ENCODE results near the gene OSBPL1A. TPM values are rescaled to one million over a fixed set of nuclear protein-coding genes. Genes with fewer than 3 reads are reported as not detected.

OSBPL1A gene
- total RNA-seq, 2 donors from 2014 or later = 29.7 to 36.9 TPM

GRCh38 chr18:24187689-24188088, 209.9 kb downstream of the OSBPL1A start:
- Histone ChIP-seq H3K36me3 (ENCODE audit: control insufficient read depth, insufficient read depth, low read length) (no peaks in the 10 kb centered on the region), H3K4me3 (ENCODE audit: low read length) (no peak overlapping the region), H3K9me3 (ENCODE audit: control insufficient read depth, low read length) (no peaks in the 10 kb centered on the region), H3K9ac (ENCODE audit: extremely low read depth, low read length, poor library complexity, severe bottlenecking) (no peak overlapping the region), H3K4me1 (ENCODE audit: control insufficient read depth, insufficient read depth, low read length) (peaks cover 3% of the 10 kb centered on the region), H3K27me3 (ENCODE audit: control insufficient read depth, insufficient read depth, low read length, poor library complexity, severe bottlenecking) (peaks cover 4% of the 10 kb centered on the region), H3K27ac (ENCODE audit: low read depth, low read length) (no peak overlapping the region)
- H3K9me3 Mint-ChIP-seq = no peaks in the 10 kb centered on the region
- no peak overlapping the region for H3K27ac Mint-ChIP-seq
- WGBS, 2 experiments (ENCODE audit: insufficient coverage in 1 of 2, insufficient read length in 1 of 2) = 80 to 93% methylated on average over 1 of the region's 1 CpG
- peaks cover 4% of the 10 kb centered on the region for H3K36me3 Mint-ChIP-seq (ENCODE audit: low read depth)
- no peak for DNase-seq
- no peak overlapping the region for H3K4me3 Mint-ChIP-seq
- H3K4me1 Mint-ChIP-seq = peaks cover 16% of the 10 kb centered on the region
- H3K27me3 Mint-ChIP-seq (ENCODE audit: insufficient read depth) = no peaks in the 10 kb centered on the region
- TF ChIP-seq CTCF (conservative IDR thresholded peaks at IDR 0.05) = no peak

- no peak overlapping the region for H3K4me3 Mint-ChIP-seq
- 90 to 92% methylated on average over 2 to 3 of the region's 5 CpGs for WGBS, 2 experiments (ENCODE audit: insufficient coverage in 1 of 2, insufficient read length in 1 of 2)
- H3K36me3 ChIP-seq (ENCODE audit: control insufficient read depth, insufficient read depth, low read length) = no peaks in the 10 kb centered on the region
- no peak overlapping the region for H3K4me3 ChIP-seq (ENCODE audit: low read length)
- H3K9me3 ChIP-seq (ENCODE audit: control insufficient read depth, low read length) = no peaks in the 10 kb centered on the region
- no peak for DNase-seq
- peaks cover 4% of the 10 kb centered on the region for H3K36me3 Mint-ChIP-seq (ENCODE audit: low read depth)
- no peaks in the 10 kb centered on the region for H3K9me3 Mint-ChIP-seq
- peaks cover 2% of the 10 kb centered on the region for H3K27me3 Mint-ChIP-seq (ENCODE audit: insufficient read depth)
- H3K27me3 ChIP-seq (ENCODE audit: control insufficient read depth, insufficient read depth, low read length, poor library complexity, severe bottlenecking) = peaks cover 10% of the 10 kb centered on the region
- H3K4me1 Mint-ChIP-seq = peaks cover 10% of the 10 kb centered on the region
- no peak overlapping the region for H3K9ac ChIP-seq (ENCODE audit: extremely low read depth, low read length, poor library complexity, severe bottlenecking)
- H3K27ac ChIP-seq (ENCODE audit: low read depth, low read length) = no peak overlapping the region
- TF ChIP-seq CTCF (conservative IDR thresholded peaks at IDR 0.05) = no peak
- peaks cover 3% of the 10 kb centered on the region for H3K4me1 ChIP-seq (ENCODE audit: control insufficient read depth, insufficient read depth, low read length)
- no peak overlapping the region for H3K27ac Mint-ChIP-seq
Measured at GRCh38 chr18:24187049-24187448, 210.6 kb downstream of the OSBPL1A start.

GRCh38 chr18:24185805-24186204, 211.8 kb downstream of the OSBPL1A start:
- no peak for TF ChIP-seq CTCF (conservative IDR thresholded peaks at IDR 0.05)
- H3K27me3 Mint-ChIP-seq (ENCODE audit: insufficient read depth) = peaks cover 6% of the 10 kb centered on the region
- H3K36me3 Mint-ChIP-seq (ENCODE audit: low read depth) = peaks cover 7% of the 10 kb centered on the region
- H3K9me3 Mint-ChIP-seq = no peaks in the 10 kb centered on the region
- Histone ChIP-seq H3K9me3 (ENCODE audit: control insufficient read depth, low read length) (no peaks in the 10 kb centered on the region), H3K27ac (ENCODE audit: low read depth, low read length) (no peak overlapping the region), H3K4me3 (ENCODE audit: low read length) (no peak overlapping the region), H3K36me3 (ENCODE audit: control insufficient read depth, insufficient read depth, low read length) (no peaks in the 10 kb centered on the region), H3K9ac (ENCODE audit: extremely low read depth, low read length, poor library complexity, severe bottlenecking) (no peak overlapping the region), H3K4me1 (ENCODE audit: control insufficient read depth, insufficient read depth, low read length) (peaks cover 7% of the 10 kb centered on the region), H3K27me3 (ENCODE audit: control insufficient read depth, insufficient read depth, low read length, poor library complexity, severe bottlenecking) (peaks cover 11% of the 10 kb centered on the region)
- H3K4me3 Mint-ChIP-seq = no peak overlapping the region
- H3K4me1 Mint-ChIP-seq = peaks cover 17% of the 10 kb centered on the region
- DNase-seq = no peak
- WGBS, 2 experiments (ENCODE audit: insufficient coverage in 1 of 2, insufficient read length in 1 of 2) = 89% methylated on average over 6 to 7 of the region's 7 CpGs
- H3K27ac Mint-ChIP-seq = no peak overlapping the region
